GM19023 (cell line): ENCODE measurements around the gene LASP1NB.
"Not testable (repeated sequence)": the region's sequence is repeated elsewhere in the genome, so short reads cannot be mapped to it uniquely, and the experiment has no call there.

Experiments
- ATAC-seq: cut with Tn5 transposase; IDR thresholded peaks from one replicate; pipeline ENCODE4 v1.9.1; 2021; ENCODE audit warnings: mild to moderate bottlenecking, moderate library complexity; ENCODE audit not compliant: unreplicated experiment

Gene LASP1NB

GRCh38 chr17:38896346-38896954 is 29.0 kb upstream of the LASP1NB start:
- ATAC-seq, result no peak

GRCh38 chr17:38897176-38897575 is 28.2 kb upstream of the LASP1NB start:
- ATAC-seq, result no peak

GRCh38 chr17:38897671-38898290 is 27.6 kb upstream of the LASP1NB start:
- no peak for ATAC-seq

GRCh38 chr17:38898291-38898679 is 27.1 kb upstream of the LASP1NB start:
- peak; percentile 9 for ATAC-seq

GRCh38 chr17:38898812-38899348 is 26.5 kb upstream of the LASP1NB start:
- peak; percentile 85 for ATAC-seq

- no peak for ATAC-seq
Observed at GRCh38 chr17:38899421-38899820, 26.0 kb upstream of the LASP1NB start.

GRCh38 chr17:38900978-38901656 is 24.3 kb upstream of the LASP1NB start:
- no peak for ATAC-seq

GRCh38 chr17:38903404-38903803 is 22.0 kb upstream of the LASP1NB start:
- ATAC-seq, result no peak

- no peak for ATAC-seq
Observed at GRCh38 chr17:38904892-38905291, 20.5 kb upstream of the LASP1NB start.

- ATAC-seq, result no peak
Observed at GRCh38 chr17:38905375-38905774, 20.0 kb upstream of the LASP1NB start.

GRCh38 chr17:38906460-38907228 is 18.8 kb upstream of the LASP1NB start:
- no peak for ATAC-seq

GRCh38 chr17:38907930-38908675 is 17.3 kb upstream of the LASP1NB start:
- no peak for ATAC-seq

GRCh38 chr17:38908676-38909181 is 16.7 kb upstream of the LASP1NB start:
- no peak for ATAC-seq

- ATAC-seq, result no peak
Observed at GRCh38 chr17:38910325-38910724, 15.1 kb upstream of the LASP1NB start.

- no peak for ATAC-seq
Observed at GRCh38 chr17:38911081-38911730, 14.2 kb upstream of the LASP1NB start.

- ATAC-seq, result not testable (repeated sequence)
Observed at GRCh38 chr17:38911731-38912081, 13.7 kb upstream of the LASP1NB start.

GRCh38 chr17:38912221-38912813 is 13.1 kb upstream of the LASP1NB start:
- ATAC-seq, result no peak

GRCh38 chr17:38914741-38915638 is 10.4 kb upstream of the LASP1NB start:
- ATAC-seq, result no peak

GRCh38 chr17:38915639-38915995 is 9.8 kb upstream of the LASP1NB start:
- no peak for ATAC-seq
